ENCODE data around the gene SPON1. TPM values are rescaled to one million over a fixed set of nuclear protein-coding genes. Genes with fewer than 3 reads are reported as not detected.
"Not testable (repeated sequence)": the region's sequence is repeated elsewhere in the genome, so short reads cannot be mapped to it uniquely, and the experiment has no call there.

The SPON1 gene
- total RNA-seq (1 to 10 TPM; 4.8 to 7.3 TPM), total RNA-seq (6.6 to 39.5 reads per million in 2 donors)

DNA sequence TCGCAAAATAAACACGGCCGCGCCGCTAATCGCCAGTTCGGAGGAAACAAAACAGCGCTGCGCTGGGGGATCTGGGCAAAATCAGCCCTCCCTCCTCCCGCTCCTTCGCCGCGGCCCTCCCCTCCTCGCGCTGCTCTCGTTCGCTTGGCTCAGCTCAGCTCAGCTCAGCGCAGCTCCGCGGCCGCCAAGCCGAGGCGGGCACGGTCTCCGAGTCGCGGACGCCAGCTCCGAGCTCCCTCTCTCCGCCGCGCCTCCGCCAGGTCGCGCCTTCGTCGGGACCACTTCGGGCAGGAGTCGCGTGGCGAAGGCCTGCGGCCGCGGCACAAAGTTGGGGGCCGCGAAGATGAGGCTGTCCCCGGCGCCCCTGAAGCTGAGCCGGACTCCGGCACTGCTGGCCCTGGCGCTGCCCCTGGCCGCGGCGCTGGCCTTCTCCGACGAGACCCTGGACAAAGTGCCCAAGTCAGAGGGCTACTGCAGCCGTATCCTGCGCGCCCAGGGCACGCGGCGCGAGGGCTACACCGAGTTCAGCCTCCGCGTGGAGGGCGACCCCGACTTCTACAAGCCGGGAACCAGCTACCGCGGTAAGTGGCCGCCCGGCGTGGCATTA is at the start of gene SPON1:
SPON1 (plus strand) TSS at position 162 of the 607 bp plus-strand sequence; CDS start at position 344, 182 bp downstream.
- peaks cover 14% of the 10 kb centered on the region for H3K4me1 Mint-ChIP-seq
- peak in 1 of 3 donors; percentile 32 for DNase-seq
- peaks cover 76% of the 10 kb centered on the region for H3K27me3 Mint-ChIP-seq
- H3K4me3 Mint-ChIP-seq: peak within 1 kb of the TSS; percentile 85
- ATAC-seq: peak; percentile 79
- no peaks in the 10 kb centered on the region for H3K9me3 ChIP-seq (ENCODE audit: control insufficient read depth, low read length, poor library complexity, severe bottlenecking)
- no peak within 1 kb of the TSS for H3K27ac Mint-ChIP-seq
- H3K36me3 Mint-ChIP-seq (ENCODE audit: low read depth): peaks cover 19% of the 10 kb centered on the region

DNA sequence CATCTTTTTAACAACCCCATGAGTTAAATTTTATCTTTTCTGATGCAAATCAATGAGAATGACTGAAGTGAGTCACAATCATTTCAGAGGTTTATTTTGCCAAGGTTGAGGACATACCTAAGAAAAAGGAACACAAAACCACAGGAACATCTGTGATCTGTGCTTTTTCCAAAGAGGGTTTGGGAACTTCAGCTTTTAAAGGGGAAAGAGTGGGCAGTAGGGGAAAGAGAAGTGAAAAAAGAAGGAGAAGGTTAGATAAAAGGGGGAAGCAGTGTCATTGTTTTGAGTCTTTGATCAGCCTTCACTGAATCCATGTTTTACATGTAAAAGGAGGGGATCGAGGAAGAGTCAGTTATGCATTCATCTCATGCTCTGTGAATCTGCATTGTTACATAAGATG is 45.3 kb upstream of the SPON1 start:
- no peaks in the 10 kb centered on the region for H3K27me3 Mint-ChIP-seq
- H3K4me1 Mint-ChIP-seq: peaks cover 3% of the 10 kb centered on the region
- no peak overlapping the region for H3K27ac Mint-ChIP-seq
- DNase-seq: no peak
- no peak overlapping the region for H3K4me3 Mint-ChIP-seq
- peaks cover 2% of the 10 kb centered on the region for H3K36me3 Mint-ChIP-seq (ENCODE audit: low read depth)
- no peak for ATAC-seq
- no peaks in the 10 kb centered on the region for H3K9me3 ChIP-seq (ENCODE audit: control insufficient read depth, low read length, poor library complexity, severe bottlenecking)

DNA sequence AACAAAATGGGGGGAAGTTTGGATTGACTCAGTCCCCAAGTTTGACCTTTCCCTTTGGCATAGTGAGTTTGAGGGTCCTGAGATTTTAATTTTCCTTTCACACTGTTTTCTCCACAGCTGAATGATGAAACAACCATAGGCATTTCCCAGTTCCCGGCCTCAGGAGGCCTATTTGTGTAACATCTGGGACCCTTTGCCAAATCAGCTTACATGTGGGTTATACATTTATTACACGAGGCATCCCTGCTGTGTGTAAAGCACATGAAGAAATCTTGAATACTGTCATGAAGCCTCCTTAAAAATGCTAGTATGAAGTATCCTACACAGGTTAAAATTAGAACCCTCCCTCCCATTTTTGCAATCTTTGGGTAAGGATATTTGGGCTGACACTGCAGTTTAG is 44.6 kb upstream of the SPON1 start:
- Mint-ChIP-seq H3K4me3 (no peak overlapping the region), H3K27me3 (no peaks in the 10 kb centered on the region), H3K36me3 (ENCODE audit: low read depth) (peaks cover 2% of the 10 kb centered on the region), H3K27ac (no peak overlapping the region), H3K4me1 (peaks cover 8% of the 10 kb centered on the region)
- H3K9me3 ChIP-seq (ENCODE audit: control insufficient read depth, low read length, poor library complexity, severe bottlenecking): no peaks in the 10 kb centered on the region
- ATAC-seq (no peak), DNase-seq (no peak)

DNA sequence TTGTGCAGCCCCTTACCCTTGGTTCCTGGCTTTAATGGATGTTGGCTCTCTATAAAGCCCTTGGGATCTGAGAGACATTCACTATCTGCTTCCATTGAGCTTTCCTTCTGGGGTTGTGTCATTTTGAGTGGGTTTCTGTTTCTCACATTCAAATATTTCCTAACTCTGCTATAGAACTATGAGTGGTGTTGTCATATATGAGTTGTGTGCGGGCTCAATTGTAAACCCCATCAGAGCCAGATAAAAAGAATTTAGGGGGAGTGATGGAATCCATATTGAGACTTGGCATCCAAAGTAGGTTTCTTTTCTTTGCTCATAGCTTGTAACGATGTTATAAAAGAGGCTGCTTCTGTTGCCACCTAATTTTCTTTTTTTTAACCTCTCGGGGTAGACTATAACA is 41.8 kb upstream of the SPON1 start:
- ATAC-seq: no peak
- no peaks in the 10 kb centered on the region for H3K36me3 Mint-ChIP-seq (ENCODE audit: low read depth)
- H3K27me3 Mint-ChIP-seq: no peaks in the 10 kb centered on the region
- H3K4me3 Mint-ChIP-seq: no peak overlapping the region
- peak overlapping the region; percentile 94 for H3K27ac Mint-ChIP-seq
- no peaks in the 10 kb centered on the region for H3K9me3 ChIP-seq (ENCODE audit: control insufficient read depth, low read length, poor library complexity, severe bottlenecking)
- DNase-seq: no peak
- peaks cover 30% of the 10 kb centered on the region for H3K4me1 Mint-ChIP-seq

DNA sequence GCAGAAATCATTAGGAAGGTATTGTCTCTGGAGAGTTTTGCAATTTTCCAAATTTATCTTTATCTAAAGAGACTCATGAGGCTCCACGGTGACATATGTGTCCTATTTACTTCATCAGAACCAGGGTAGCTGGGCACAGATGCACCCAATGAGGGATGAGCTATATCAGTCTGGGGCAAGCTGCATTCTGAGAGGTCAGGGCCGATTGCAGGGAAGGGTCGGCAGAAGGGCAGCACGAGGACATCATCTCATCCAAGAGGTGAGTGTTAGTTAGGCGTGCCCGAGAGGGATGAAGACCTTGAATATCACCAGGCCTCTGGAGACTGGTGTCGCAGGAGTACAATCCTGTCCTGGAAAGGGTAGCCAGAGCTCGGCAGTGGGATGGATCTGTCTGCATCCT is 41.0 kb upstream of the SPON1 start:
- Mint-ChIP-seq H3K4me3 (peak overlapping the region; percentile 49), H3K27ac (peak overlapping the region; percentile 94), H3K36me3 (ENCODE audit: low read depth) (no peaks in the 10 kb centered on the region), H3K4me1 (peaks cover 32% of the 10 kb centered on the region), H3K27me3 (no peaks in the 10 kb centered on the region)
- ATAC-seq (no peak), DNase-seq (no peak)
- H3K9me3 ChIP-seq (ENCODE audit: control insufficient read depth, low read length, poor library complexity, severe bottlenecking): peaks cover 2% of the 10 kb centered on the region

DNA sequence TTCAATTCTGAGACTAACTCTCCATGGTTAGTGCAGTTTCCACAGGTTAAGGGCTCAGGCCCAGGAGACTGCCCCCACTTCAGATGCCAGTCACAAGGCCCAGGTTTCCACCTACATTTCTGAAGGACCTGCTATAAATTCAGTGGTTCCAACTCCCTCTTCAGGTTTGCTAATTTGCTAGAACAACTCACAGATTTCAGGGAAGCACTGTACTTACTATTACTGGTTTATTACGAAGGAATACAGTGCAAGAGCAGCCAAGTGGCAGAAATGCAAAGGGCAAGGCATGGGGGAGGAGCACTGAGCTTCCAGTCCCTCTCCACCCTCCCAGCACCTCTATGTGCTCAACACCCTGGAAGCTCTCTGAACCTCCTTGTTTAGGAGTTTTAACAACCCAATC is 39.3 kb upstream of the SPON1 start:
- Mint-ChIP-seq H3K4me3 (peak overlapping the region; percentile 89), H3K27me3 (no peaks in the 10 kb centered on the region), H3K27ac (peak overlapping the region; percentile 94), H3K4me1 (peaks cover 32% of the 10 kb centered on the region), H3K36me3 (ENCODE audit: low read depth) (no peaks in the 10 kb centered on the region)
- H3K9me3 ChIP-seq (ENCODE audit: control insufficient read depth, low read length, poor library complexity, severe bottlenecking): peaks cover 4% of the 10 kb centered on the region
- no peak for ATAC-seq
- no peak for DNase-seq

DNA sequence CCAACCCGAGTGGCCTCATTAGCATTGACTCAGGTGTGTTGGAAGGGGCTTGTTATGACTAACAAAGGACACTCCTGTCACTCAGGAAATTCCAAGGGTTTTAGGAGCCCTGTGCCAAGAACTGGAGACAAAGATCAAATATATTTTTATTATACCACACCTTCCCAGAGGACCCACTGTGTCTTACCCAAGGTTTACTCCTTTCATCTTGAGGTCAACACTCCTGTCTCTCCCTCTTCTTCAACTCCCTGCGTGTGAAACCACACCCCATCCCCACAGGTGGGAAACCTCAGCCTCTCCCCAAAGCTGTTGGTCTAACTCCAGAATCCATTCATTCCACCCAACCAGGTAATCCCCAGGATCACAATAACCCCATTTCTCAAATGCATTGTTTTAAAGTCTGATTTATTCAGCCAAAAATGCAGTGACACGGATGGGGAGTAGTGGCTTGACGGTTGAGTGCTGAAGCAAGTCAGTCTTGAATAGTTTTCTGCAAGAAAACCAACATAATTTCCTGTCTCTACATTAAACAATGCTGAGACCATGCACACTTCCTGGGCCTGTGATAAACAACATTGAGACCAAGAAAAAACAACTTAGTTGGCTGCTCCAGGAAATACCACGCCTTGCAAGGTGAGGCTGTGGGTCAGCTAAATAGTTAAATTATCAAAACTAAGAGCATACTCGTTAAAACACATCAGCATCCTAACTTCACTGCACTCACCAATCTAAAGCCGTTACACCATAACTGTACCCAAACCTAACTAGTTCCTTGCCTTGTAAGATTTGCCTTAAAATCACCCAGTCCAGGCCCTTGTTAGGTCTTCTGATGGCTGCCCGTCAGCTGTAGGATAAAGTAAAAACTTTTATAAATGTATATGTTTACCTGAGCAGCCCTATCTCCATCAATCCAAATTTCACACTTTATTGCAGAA is 38.5 kb upstream of the SPON1 start:
- H3K36me3 Mint-ChIP-seq (ENCODE audit: low read depth): no peaks in the 10 kb centered on the region
- ATAC-seq (peak; percentile 90), DNase-seq (no peak)
- H3K27ac Mint-ChIP-seq: peak overlapping the region; percentile 94
- peak overlapping the region; percentile 89 for H3K4me3 Mint-ChIP-seq
- H3K4me1 Mint-ChIP-seq: peaks cover 35% of the 10 kb centered on the region
- H3K27me3 Mint-ChIP-seq: no peaks in the 10 kb centered on the region
- H3K9me3 ChIP-seq (ENCODE audit: control insufficient read depth, low read length, poor library complexity, severe bottlenecking): peaks cover 7% of the 10 kb centered on the region

DNA sequence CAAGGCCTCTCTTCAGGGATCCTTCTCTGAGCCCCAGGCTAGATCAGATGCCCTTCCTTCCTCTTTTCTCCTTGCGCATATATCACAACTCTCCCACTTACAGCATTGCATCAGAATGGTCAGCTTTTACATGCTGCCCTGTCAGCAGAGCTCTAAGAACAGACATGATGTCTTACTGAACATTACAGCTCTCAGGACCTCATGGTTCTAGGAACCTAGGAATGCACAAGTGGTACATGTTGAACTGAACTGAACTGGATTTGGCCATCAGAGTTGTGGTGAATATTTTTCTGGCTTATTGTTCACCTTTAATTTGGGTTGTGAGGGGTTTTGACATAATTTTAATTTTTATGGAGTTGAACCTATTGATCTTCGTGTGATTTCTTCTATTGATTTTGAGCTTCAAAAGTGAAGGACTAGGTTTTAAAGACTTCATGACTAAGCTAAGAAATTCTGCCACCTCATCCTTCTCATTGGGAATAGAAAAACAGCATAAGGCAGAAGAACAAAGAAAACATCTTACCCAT is 37.7 kb upstream of the SPON1 start:
- H3K9me3 ChIP-seq (ENCODE audit: control insufficient read depth, low read length, poor library complexity, severe bottlenecking): peaks cover 7% of the 10 kb centered on the region
- no peaks in the 10 kb centered on the region for H3K27me3 Mint-ChIP-seq
- peak overlapping the region; percentile 2 for H3K4me3 Mint-ChIP-seq
- H3K36me3 Mint-ChIP-seq (ENCODE audit: low read depth): no peaks in the 10 kb centered on the region
- H3K27ac Mint-ChIP-seq: peak overlapping the region; percentile 94
- DNase-seq (no peak), ATAC-seq (no peak)
- H3K4me1 Mint-ChIP-seq: peaks cover 39% of the 10 kb centered on the region

DNA sequence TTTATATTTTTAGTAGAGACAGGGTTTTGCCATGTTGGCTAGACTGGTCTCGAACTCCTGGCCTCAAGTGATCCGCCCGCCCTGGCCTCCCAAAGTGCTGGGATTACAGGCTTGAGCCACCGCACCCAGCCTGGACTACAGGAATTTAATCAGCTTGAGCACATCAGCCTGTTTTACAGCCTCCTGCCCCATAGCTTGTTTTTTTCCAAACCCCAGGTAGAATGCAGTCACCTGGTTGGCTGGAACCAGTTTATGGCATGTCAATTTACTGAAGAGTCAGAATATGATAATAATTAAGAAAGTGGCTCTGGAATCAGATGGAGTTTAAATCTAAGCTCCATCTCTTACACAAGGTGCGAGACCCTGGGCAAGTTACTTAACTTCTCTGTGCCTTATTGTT is 36.2 kb upstream of the SPON1 start:
- H3K9me3 ChIP-seq (ENCODE audit: control insufficient read depth, low read length, poor library complexity, severe bottlenecking); DNase-seq; H3K4me3 Mint-ChIP-seq; H3K27me3 Mint-ChIP-seq; H3K36me3 Mint-ChIP-seq (ENCODE audit: low read depth); ATAC-seq: not testable (repeated sequence)
- H3K4me1 Mint-ChIP-seq: peaks cover 44% of the 10 kb centered on the region
- peak overlapping the region; percentile 94 for H3K27ac Mint-ChIP-seq

DNA sequence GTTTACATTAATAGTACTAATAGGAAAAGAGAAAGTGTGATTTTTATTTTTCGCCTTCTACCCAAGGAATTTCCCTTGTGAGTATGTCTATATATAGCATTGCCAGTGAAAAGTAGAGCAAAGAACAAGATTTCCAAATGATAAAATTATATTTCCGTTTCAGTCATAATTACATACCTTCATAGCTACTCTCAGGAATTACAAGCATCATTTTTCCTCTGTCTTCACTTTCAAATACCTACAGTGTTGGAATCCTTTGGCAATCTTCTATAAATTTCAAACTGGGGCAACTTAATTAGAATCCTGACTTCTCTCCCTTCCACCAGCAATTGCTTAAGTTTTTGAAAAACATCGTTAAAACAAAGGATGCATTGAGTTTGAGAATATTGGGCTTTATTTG is 35.5 kb upstream of the SPON1 start:
- DNase-seq (no peak), ATAC-seq (no peak)
- Mint-ChIP-seq H3K27ac (no peak overlapping the region), H3K4me1 (peaks cover 42% of the 10 kb centered on the region), H3K27me3 (no peaks in the 10 kb centered on the region), H3K36me3 (ENCODE audit: low read depth) (no peaks in the 10 kb centered on the region), H3K4me3 (no peak overlapping the region)
- H3K9me3 ChIP-seq (ENCODE audit: control insufficient read depth, low read length, poor library complexity, severe bottlenecking): peaks cover 7% of the 10 kb centered on the region

DNA sequence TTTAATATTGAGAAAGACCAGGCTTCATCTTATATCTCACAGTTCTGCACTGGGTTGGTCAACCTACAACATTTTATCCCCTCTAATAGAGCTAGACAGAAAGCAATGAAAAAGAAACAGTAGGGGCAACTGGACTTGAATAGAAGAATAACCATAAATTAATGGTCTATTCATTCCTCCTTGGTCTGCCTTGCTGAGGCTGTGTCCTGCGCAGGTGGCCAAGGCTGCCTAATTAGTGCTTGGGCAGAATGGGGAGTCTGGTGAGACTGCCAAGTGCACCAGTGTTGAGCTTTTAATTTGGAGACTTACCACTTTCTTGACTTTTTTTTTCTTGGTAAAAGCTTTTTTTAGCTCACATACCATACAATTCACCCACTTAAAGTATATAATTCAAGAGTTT is 35.0 kb upstream of the SPON1 start:
- no peak for ATAC-seq
- H3K27ac Mint-ChIP-seq: no peak overlapping the region
- DNase-seq: no peak
- H3K4me3 Mint-ChIP-seq: no peak overlapping the region
- no peaks in the 10 kb centered on the region for H3K27me3 Mint-ChIP-seq
- peaks cover 42% of the 10 kb centered on the region for H3K4me1 Mint-ChIP-seq
- peaks cover 7% of the 10 kb centered on the region for H3K9me3 ChIP-seq (ENCODE audit: control insufficient read depth, low read length, poor library complexity, severe bottlenecking)
- H3K36me3 Mint-ChIP-seq (ENCODE audit: low read depth): no peaks in the 10 kb centered on the region

DNA sequence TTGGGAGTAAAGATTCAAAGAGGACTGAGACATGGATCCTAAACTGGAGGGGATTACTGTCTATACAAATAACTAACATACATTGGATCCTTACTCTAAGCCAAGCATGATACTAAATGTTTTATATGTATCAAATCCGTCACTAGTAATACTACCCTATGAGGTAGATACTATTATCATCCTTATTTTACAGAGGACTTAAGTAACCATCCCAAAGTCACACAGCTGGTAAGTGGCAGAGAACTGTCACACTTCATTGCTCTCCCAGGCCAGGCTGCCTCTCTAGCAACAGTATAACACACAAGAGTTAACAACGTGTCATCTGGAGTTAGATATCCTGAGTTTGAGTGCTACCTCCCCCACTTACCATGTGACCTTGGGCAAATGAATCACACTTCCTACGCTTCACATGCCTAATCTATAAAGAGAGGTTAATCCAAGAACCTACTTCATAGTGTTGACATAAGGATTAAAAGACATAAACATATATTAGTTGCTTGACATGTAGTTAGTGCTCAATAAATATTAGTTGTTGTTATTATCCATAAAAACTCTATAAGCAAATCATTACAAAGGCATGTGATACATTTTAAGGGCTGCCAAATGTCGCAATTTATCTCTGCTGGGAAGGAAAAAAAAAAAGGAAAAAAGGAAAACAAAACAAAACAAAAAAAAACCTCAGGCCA is 33.8 kb upstream of the SPON1 start:
- Mint-ChIP-seq H3K4me3 (no peak overlapping the region), H3K36me3 (ENCODE audit: low read depth) (no peaks in the 10 kb centered on the region), H3K27ac (no peak overlapping the region), H3K4me1 (peaks cover 31% of the 10 kb centered on the region), H3K27me3 (no peaks in the 10 kb centered on the region)
- DNase-seq (no peak), ATAC-seq (no peak)
- H3K9me3 ChIP-seq (ENCODE audit: control insufficient read depth, low read length, poor library complexity, severe bottlenecking): peaks cover 7% of the 10 kb centered on the region

DNA sequence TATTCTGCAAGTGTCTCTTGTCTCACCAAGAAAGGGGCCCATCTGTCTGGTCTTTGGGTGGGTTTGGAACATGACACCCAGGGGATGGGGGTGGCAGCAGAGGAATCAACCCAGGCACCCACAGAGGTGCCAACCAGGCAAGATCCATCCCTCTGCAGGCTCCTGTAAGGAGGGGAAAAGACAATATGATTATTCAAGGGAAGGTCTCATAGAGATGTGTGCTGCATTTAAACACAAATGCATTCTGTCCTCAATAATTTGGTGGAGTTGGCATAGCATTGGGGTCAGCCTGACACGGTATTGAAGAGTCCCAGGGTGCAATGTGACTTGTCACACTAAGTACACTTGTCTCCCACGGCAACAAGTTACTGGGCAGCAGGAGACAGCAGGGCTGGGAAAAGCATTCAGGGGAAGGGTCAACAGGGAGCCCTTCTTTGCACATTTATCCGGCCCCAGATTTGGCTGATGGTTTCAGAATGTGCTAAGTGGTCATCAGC is 33.1 kb upstream of the SPON1 start:
- H3K27me3 Mint-ChIP-seq: no peaks in the 10 kb centered on the region
- no peak overlapping the region for H3K4me3 Mint-ChIP-seq
- H3K4me1 Mint-ChIP-seq: peaks cover 26% of the 10 kb centered on the region
- H3K27ac Mint-ChIP-seq: no peak overlapping the region
- H3K36me3 Mint-ChIP-seq (ENCODE audit: low read depth): peaks cover 2% of the 10 kb centered on the region
- DNase-seq (no peak), ATAC-seq (no peak)
- peaks cover 7% of the 10 kb centered on the region for H3K9me3 ChIP-seq (ENCODE audit: control insufficient read depth, low read length, poor library complexity, severe bottlenecking)
